GM19438 (cell line): ENCODE measurements around the gene D2HGDH.
"Not testable (repeated sequence)": the region's sequence is repeated elsewhere in the genome, so short reads cannot be mapped to it uniquely, and the experiment has no call there.

ENCODE experiments used
- ATAC-seq: cut with Tn5 transposase; IDR thresholded peaks from one replicate; pipeline ENCODE4 v1.9.1; 2021; ENCODE audit warnings: low read depth; ENCODE audit not compliant: unreplicated experiment

Gene D2HGDH

GRCh38 chr2:241815477-241816430 lies 81.3 kb downstream of the D2HGDH start:
- no peak for ATAC-seq

GRCh38 chr2:241816431-241817121 lies 82.1 kb downstream of the D2HGDH start:
- ATAC-seq, result no peak

- no peak for ATAC-seq
Measured at GRCh38 chr2:241817126-241817820, 82.8 kb downstream of the D2HGDH start.

GRCh38 chr2:241817821-241818215 lies 83.4 kb downstream of the D2HGDH start:
- not testable (repeated sequence) for ATAC-seq
